Measurements from ENCODE around the gene ADGRL1.

- TF ChIP-seq PATZ1 (CRISPR knock-in tag; IDR thresholded peaks at IDR 0.05; ENCODE audit: borderline replicate concordance) (no peak), ZFP30 (CRISPR knock-in tag; IDR thresholded peaks at IDR 0.05) (no peak), RARB (CRISPR knock-in tag; IDR thresholded peaks at IDR 0.05) (no peak), POU6F1 (CRISPR knock-in tag; IDR thresholded peaks at IDR 0.05; ENCODE audit: borderline replicate concordance, low read depth) (no peak), CSRNP3 (CRISPR knock-in tag; IDR thresholded peaks at IDR 0.05) (no peak)
Observed at GRCh38 chr19:14136509-14137281, 69.3 kb downstream of the ADGRL1 start, which contains the start of gene ASF1B.
